SK-N-SH (cell line): Measurements from ENCODE around the gene UPK1A. TPM values are rescaled to one million over a fixed set of nuclear protein-coding genes. Genes with fewer than 3 reads are reported as not detected.

Experiments
- CTCF ChIA-PET: fragments of 300-600, 350-600 bp; formaldehyde crosslinking; extraction: SDS; loops from one replicate; lab custom pipeline; 2021; lab: Yijun Ruan, JAX
- POLR2A ChIA-PET: fragments of 350-600 bp; sonication (Branson Sonifier 250); formaldehyde crosslinking; extraction: SDS; loops from one replicate; lab custom pipeline; 2020; ENCODE audit warnings: antibody characterized with exemption, inconsistent platforms; lab: Yijun Ruan, JAX
- DNase-seq: peaks from one replicate; pipeline ENCODE4 v3.0.0; 2012
- H2AFZ ChIP-seq: fragments of 200-600 bp; sonication (generic); 2 replicates; pipeline ENCODE4 v1.8.1; 2016; ENCODE audit warnings: antibody characterized with exemption, mild to moderate bottlenecking, low read depth
- H3F3A ChIP-seq: fragments of 200-600 bp; sonication (generic); replicated peaks from 2 replicates; pipeline ENCODE3; 2016; ENCODE audit warnings: antibody characterized with exemption, mild to moderate bottlenecking; ENCODE audit not compliant: insufficient read depth
- H3K27ac ChIP-seq, 2 experiments: fragments of 200-500 bp in 1 of 2; fragments of 200-600 bp in 1 of 2; sonication (Bioruptor generic) in 1 of 2; sonication (generic), shearing (Covaris generic) in 1 of 2; 2 replicates each; pipeline versions ENCODE4 v1.5.1 to v1.6.1; 2014 to 2016; ENCODE audit warnings: low read depth in 2 of 2, inconsistent platforms in 1 of 2, low read length in 1 of 2, mild to moderate bottlenecking in 1 of 2, mixed read lengths in 1 of 2
- H3K27me3 ChIP-seq: fragments of 200-600 bp; sonication (generic), shearing (Covaris generic); 2 replicates; pipeline ENCODE4 v1.6.1; 2016; ENCODE audit warnings: mixed run types; ENCODE audit not compliant: insufficient read depth
- H3K36me3 ChIP-seq, 2 experiments: fragments of 200-500 bp in 1 of 2; fragments of 200-600 bp in 1 of 2; sonication (Bioruptor generic) in 1 of 2; sonication (generic) in 1 of 2; replicated peaks in 1 of 2; 2 replicates each; pipeline versions ENCODE3 to v1.5.1; 2014 to 2016; ENCODE audit warnings: low read length in 1 of 2, mild to moderate bottlenecking in 1 of 2; ENCODE audit not compliant: insufficient read depth in 2 of 2, control insufficient read depth in 1 of 2
- H3K4me1 ChIP-seq, 2 experiments: fragments of 200-500 bp in 1 of 2; fragments of 200-600 bp in 1 of 2; sonication (Bioruptor generic) in 1 of 2; sonication (generic), shearing (Covaris generic) in 1 of 2; 2 replicates each; pipeline versions ENCODE4 v1.5.1 to v1.6.1; 2014 to 2016; ENCODE audit warnings: low read depth in 1 of 2, low read length in 1 of 2, mixed run types in 1 of 2; ENCODE audit not compliant: insufficient read depth in 2 of 2, control insufficient read depth in 1 of 2
- H3K4me2 ChIP-seq: fragments of 200-600 bp; sonication (generic), shearing (Covaris generic); 2 replicates; pipeline ENCODE4 v1.6.1; 2017; ENCODE audit warnings: mixed run types
- H3K4me3 ChIP-seq, 2 experiments: fragments of 200-500 bp in 1 of 2; fragments of 200-600 bp in 1 of 2; sonication (Bioruptor generic) in 1 of 2; sonication (generic), shearing (Covaris generic) in 1 of 2; 2 replicates each; pipeline versions ENCODE4 v1.5.1 to v1.8.1; 2014 to 2016; ENCODE audit warnings: low read depth in 2 of 2, inconsistent platforms in 1 of 2, low read length in 1 of 2, mild to moderate bottlenecking in 1 of 2, mixed read lengths in 1 of 2, moderate library complexity in 1 of 2
- H3K79me2 ChIP-seq: fragments of 200-600 bp; sonication (generic); 2 replicates; pipeline ENCODE4 v1.8.1; 2017; ENCODE audit warnings: mild to moderate bottlenecking; ENCODE audit not compliant: insufficient read depth
- H3K9ac ChIP-seq: fragments of 200-600 bp; sonication (generic); 2 replicates; pipeline ENCODE4 v1.6.1; 2017; ENCODE audit warnings: mixed run types
- H3K9me2 ChIP-seq: fragments of 200-600 bp; sonication (generic); 2 replicates; pipeline ENCODE4 v1.6.1; 2017; ENCODE audit warnings: mixed run types
- H3K9me3 ChIP-seq: fragments of 200-600 bp; sonication (generic); 2 replicates; pipeline ENCODE4 v1.6.1; 2017; ENCODE audit warnings: mixed run types, mild to moderate bottlenecking, moderate library complexity
- H4K20me1 ChIP-seq: fragments of 200-600 bp; sonication (generic); 2 replicates; pipeline ENCODE4 v1.6.1; 2017; ENCODE audit warnings: mild to moderate bottlenecking, mixed run types; ENCODE audit not compliant: insufficient read depth
- EZH2phosphoT487 ChIP-seq: fragments of 200-600 bp; sonication (generic); IDR thresholded peaks from 2 replicates; pipeline ENCODE4 v1.6.1; 2017; ENCODE audit warnings: low read depth, mixed run types, mild to moderate bottlenecking, antibody characterized with exemption, moderate library complexity, borderline replicate concordance
- FOSL2 ChIP-seq: IDR thresholded peaks from 2 replicates; pipeline ENCODE4 v1.4.0; 2012; ENCODE audit warnings: low read depth, mild to moderate bottlenecking, moderate library complexity, borderline replicate concordance
- FOXJ3 ChIP-seq: sonication (generic); formaldehyde crosslinking; IDR thresholded peaks from 2 replicates; pipeline ENCODE4 v1.5.1; 2020; ENCODE audit warnings: mild to moderate bottlenecking, missing genetic modification reagents
- FOXM1 ChIP-seq: IDR thresholded peaks from 2 replicates; pipeline ENCODE4 v1.4.0; 2012; ENCODE audit warnings: low read depth, mild to moderate bottlenecking
- GABPA ChIP-seq: IDR thresholded peaks from 2 replicates; pipeline ENCODE4 v1.4.0; 2012; ENCODE audit warnings: low read depth, mild to moderate bottlenecking
- GATA2 ChIP-seq: sonication (generic); formaldehyde crosslinking; IDR thresholded peaks from 2 replicates; pipeline ENCODE4 v1.5.0; 2020; ENCODE audit warnings: mild to moderate bottlenecking, missing genetic modification reagents
- MAX ChIP-seq: IDR thresholded peaks from 2 replicates; pipeline ENCODE4 v1.4.0; 2012; ENCODE audit warnings: low read depth
- MEF2A ChIP-seq: IDR thresholded peaks from 2 replicates; pipeline ENCODE4 v1.4.0; 2012; ENCODE audit warnings: low read depth, borderline replicate concordance
- MXI1 ChIP-seq: IDR thresholded peaks from 2 replicates; pipeline ENCODE4 v1.6.1; 2012; ENCODE audit warnings: mild to moderate bottlenecking, low read depth, low read length, improper control_type of control experiment
- POLR2AphosphoS5 ChIP-seq: IDR thresholded peaks from 2 replicates; pipeline ENCODE4 v1.6.1; 2012; ENCODE audit warnings: low read depth, low read length
- REST ChIP-seq: IDR thresholded peaks from 2 replicates; pipeline ENCODE4 v1.6.1; 2012; ENCODE audit warnings: mild to moderate bottlenecking, low read depth, low read length, moderate library complexity
- RFX5 ChIP-seq: IDR thresholded peaks from 2 replicates; pipeline ENCODE4 v1.6.1; 2012; ENCODE audit warnings: mild to moderate bottlenecking, improper control_type of control experiment, low read length
- RXRA ChIP-seq: IDR thresholded peaks from 2 replicates; pipeline ENCODE4 v1.4.0; 2012; ENCODE audit warnings: low read depth, mild to moderate bottlenecking, borderline replicate concordance
- TAF1 ChIP-seq: IDR thresholded peaks from 2 replicates; pipeline ENCODE4 v1.6.1; 2012; ENCODE audit warnings: low read depth, mild to moderate bottlenecking, low read length, moderate library complexity, borderline replicate concordance
- TEAD4 ChIP-seq: IDR thresholded peaks from 2 replicates; pipeline ENCODE4 v1.4.0; 2012; ENCODE audit warnings: mild to moderate bottlenecking, borderline replicate concordance; ENCODE audit not compliant: insufficient read depth
- USF1 ChIP-seq: IDR thresholded peaks from 2 replicates; pipeline ENCODE4 v1.4.0; 2012; ENCODE audit warnings: low read depth, borderline replicate concordance
- WGBS: methylation state at CpG from one replicate; pipeline ENCODE4 v1.1.6; 2017; ENCODE audit warnings: low lambda C conversion rate; 5-methylcytosine and 5-hydroxymethylcytosine counted together
- polyA plus RNA-seq, 3 experiments: library from polyadenylated mRNA; depleted of rRNA; stranded (reverse); fragments of >200 nt; gene quantifications; 2 replicates each; pipeline ENCODE4 v1.2.3, GENCODE V29; 2012
- TF ChIP-seq, protein P1 (sequence below): IDR thresholded peaks from 2 replicates; pipeline ENCODE4; 2012
- TF ChIP-seq, protein P2 (sequence below): fragments of 150-350 bp; IDR thresholded peaks from 2 replicates; pipeline ENCODE4 v1.6.1; 2016; ENCODE audit warnings: mild to moderate bottlenecking, low read depth, low read length

The UPK1A gene
- polyA plus RNA-seq, 1 of the 3 experiments (the other 2 are of a cell fraction) = 0.16 TPM

- TF ChIP-seq REST (no peak), FOSL2 (no peak), EZH2phosphoT487 (no peak), MXI1 (no peak)
- TF ChIP-seq, protein P1, sequence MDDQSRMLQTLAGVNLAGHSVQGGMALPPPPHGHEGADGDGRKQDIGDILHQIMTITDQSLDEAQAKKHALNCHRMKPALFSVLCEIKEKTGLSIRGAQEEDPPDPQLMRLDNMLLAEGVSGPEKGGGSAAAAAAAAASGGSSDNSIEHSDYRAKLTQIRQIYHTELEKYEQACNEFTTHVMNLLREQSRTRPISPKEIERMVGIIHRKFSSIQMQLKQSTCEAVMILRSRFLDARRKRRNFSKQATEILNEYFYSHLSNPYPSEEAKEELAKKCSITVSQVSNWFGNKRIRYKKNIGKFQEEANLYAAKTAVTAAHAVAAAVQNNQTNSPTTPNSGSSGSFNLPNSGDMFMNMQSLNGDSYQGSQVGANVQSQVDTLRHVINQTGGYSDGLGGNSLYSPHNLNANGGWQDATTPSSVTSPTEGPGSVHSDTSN = no peak
Measured at GRCh38 chr19:35629332-35629633, 37.0 kb upstream of the UPK1A start (continued).

DNA sequence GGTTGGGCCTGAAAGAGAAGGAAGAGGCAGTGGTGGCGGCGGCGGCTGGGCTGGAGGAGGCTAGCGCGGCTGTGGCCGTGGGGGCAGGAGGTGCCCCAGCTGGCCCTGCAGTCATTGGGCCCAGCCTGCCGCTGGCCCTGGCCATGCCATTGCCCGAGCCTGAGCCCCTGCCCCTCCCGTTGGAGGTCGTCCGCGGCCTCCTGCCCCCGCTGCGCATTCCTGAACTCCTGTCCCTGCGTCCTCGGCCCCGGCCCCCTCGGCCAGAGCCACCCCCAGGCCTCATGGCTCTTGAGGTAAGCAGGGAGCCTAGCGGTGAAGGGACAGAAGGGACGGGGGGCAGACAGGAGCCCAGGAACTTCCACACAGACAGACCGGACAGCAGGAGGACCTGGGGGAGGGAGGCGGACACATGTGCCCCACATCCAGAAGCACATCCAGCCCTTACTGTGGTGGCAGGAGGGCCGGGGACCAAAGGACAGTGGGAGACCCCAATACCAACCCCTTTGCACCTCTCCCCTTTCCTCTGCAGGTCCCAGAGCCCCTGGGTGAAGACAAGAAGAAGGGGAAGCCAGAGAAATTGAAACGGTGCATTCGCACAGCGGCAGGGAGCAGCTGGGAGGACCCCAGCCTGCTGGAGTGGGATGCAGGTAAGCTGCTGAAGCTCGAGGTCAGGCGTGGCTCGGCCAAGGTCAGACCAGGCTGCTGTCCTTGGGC, 32.4 kb upstream of the UPK1A start:
- 97% methylated on average over 26 of the region's 29 CpGs for WGBS
- H3K27ac ChIP-seq = no peak overlapping the region
- no peaks in the 10 kb centered on the region for H3F3A ChIP-seq
- no peak overlapping the region for H3K4me3 ChIP-seq
- peaks cover 32 to 49% of the 10 kb centered on the region in 2 experiments for H3K36me3 ChIP-seq
- H3K4me2 ChIP-seq = no peak overlapping the region
- TF ChIP-seq GATA2 (no peak), EZH2phosphoT487 (no peak), RXRA (no peak), MAX (no peak), USF1 (no peak), FOXM1 (no peak), FOSL2 (no peak), MEF2A (no peak), FOXJ3 (no peak), POLR2AphosphoS5 (no peak), TEAD4 (no peak), GABPA (no peak), TAF1 (no peak), RFX5 (no peak)
- TF ChIP-seq, protein P2, sequence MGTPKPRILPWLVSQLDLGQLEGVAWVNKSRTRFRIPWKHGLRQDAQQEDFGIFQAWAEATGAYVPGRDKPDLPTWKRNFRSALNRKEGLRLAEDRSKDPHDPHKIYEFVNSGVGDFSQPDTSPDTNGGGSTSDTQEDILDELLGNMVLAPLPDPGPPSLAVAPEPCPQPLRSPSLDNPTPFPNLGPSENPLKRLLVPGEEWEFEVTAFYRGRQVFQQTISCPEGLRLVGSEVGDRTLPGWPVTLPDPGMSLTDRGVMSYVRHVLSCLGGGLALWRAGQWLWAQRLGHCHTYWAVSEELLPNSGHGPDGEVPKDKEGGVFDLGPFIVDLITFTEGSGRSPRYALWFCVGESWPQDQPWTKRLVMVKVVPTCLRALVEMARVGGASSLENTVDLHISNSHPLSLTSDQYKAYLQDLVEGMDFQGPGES = no peak
- TF ChIP-seq, protein P1 = no peak
- TF ChIP-seq, all 33 proteins: peak for 0
- H3K79me2 ChIP-seq = peaks cover 17% of the 10 kb centered on the region
- ChIA-PET CTCF (no interaction called here), POLR2A (no interaction called here)
- no peaks in the 10 kb centered on the region for H3K27me3 ChIP-seq
- peaks cover 0 to 7% of the 10 kb centered on the region in 2 experiments; a peak in 2 of 4 replicates for H3K4me1 ChIP-seq
- no peak for DNase-seq
- no peak overlapping the region for H3K9ac ChIP-seq
- H3K9me3 ChIP-seq = no peaks in the 10 kb centered on the region
- no peaks in the 10 kb centered on the region for H4K20me1 ChIP-seq
- no peak overlapping the region for H2AFZ ChIP-seq
- H3K9me2 ChIP-seq = no peaks in the 10 kb centered on the region
